Esophagus squamous epithelium (tissue), 5 donors: ENCODE data around the gene SGO1. TPM values are rescaled to one million over a fixed set of nuclear protein-coding genes. Genes with fewer than 3 reads are reported as not detected.
"Not testable (repeated sequence)": the region's sequence is repeated elsewhere in the genome, so short reads cannot be mapped to it uniquely, and the experiment has no call there.

Experiments
- DNase-seq: peaks from one replicate; lab custom pipeline; 2025; lab: John Stamatoyannopoulos, UW
- H3K27ac ChIP-seq, 4 donors: fragments of 200-600 bp; sonication (generic); one replicate each; pipeline ENCODE4 v1.5.1; 2016 to 2019; ENCODE audit warnings: mild to moderate bottlenecking in 1 of 4
- H3K27me3 ChIP-seq, 4 donors: fragments of 200-600 bp; sonication (generic); 1 replicate in 3 of 4; 2 replicates in 1 of 4; pipeline versions ENCODE4 v1.5.1 to v1.6.0; 2017 to 2021; ENCODE audit warnings: antibody characterized with exemption in 1 of 4
- H3K36me3 ChIP-seq, 3 donors: fragments of 200-600 bp; sonication (generic); one replicate each; pipeline ENCODE4 v1.5.1; 2016 to 2019
- H3K4me1 ChIP-seq, 3 donors: fragments of 200-600 bp; sonication (generic); one replicate each; pipeline ENCODE4 v1.5.1; 2017 to 2019
- H3K4me3 ChIP-seq, 4 donors: fragments of 200-600 bp; sonication (generic); 1 replicate in 3 of 4; 2 replicates in 1 of 4; pipeline ENCODE4 v1.5.1; 2016 to 2019; ENCODE audit warnings: mild to moderate bottlenecking in 2 of 4, moderate library complexity in 1 of 4
- H3K9me3 ChIP-seq, 3 donors: fragments of 200-600 bp; sonication (generic); one replicate each; pipeline ENCODE4 v1.5.1; 2016 to 2019
- CTCF ChIP-seq, 6 experiments: fragments of 450-650 bp in 4 of 6; fragments of 200-600 bp in 2 of 6; sonication (generic) in 2 of 6; IDR thresholded peaks; one replicate each; pipeline ENCODE4 v1.5.1; 2016 to 2019; ENCODE audit warnings: antibody characterized with exemption in 6 of 6, mild to moderate bottlenecking in 4 of 6, moderate library complexity in 4 of 6
- POLR2A ChIP-seq, 4 donors: fragments of 450-650 bp; IDR thresholded peaks; one replicate each; pipeline ENCODE4 v1.6.1; 2017; ENCODE audit warnings: antibody characterized with exemption in 4 of 4, mild to moderate bottlenecking in 4 of 4, moderate library complexity in 3 of 4
- WGBS, 2 donors: methylation state at CpG; one replicate each; pipeline ENCODE4 v1.1.5; 2018; 5-methylcytosine and 5-hydroxymethylcytosine counted together
- intact Hi-C: fragments of 100-400 bp; cut with DNase I; formaldehyde crosslinking; loops from one replicate; pipeline ENCODE4 v1.15.0; 2022
- total RNA-seq, 4 donors: library from RNA; depleted of rRNA; stranded (reverse); fragments of >200 nt; gene quantifications; one replicate each; pipeline ENCODE4 v1.1.0, GENCODE V29; 2016
- donor health status: DM: yes; HTN: yes; CAD: no.

SGO1 gene
- total RNA-seq, 4 donors from 2014 or later: 1.3 to 9.8 (median 5.7) TPM

- H3K36me3 ChIP-seq: no peaks in the 10 kb centered on the region
- intact Hi-C loops: no loop called here
- H3K4me1 ChIP-seq: peaks cover 0 to 11% (median 0%) of the 10 kb centered on the region in 3 donors
- H3K4me3 ChIP-seq: no peak overlapping the region
- no peaks in the 10 kb centered on the region for H3K27me3 ChIP-seq
- H3K9me3 ChIP-seq: no peaks in the 10 kb centered on the region
- no peak for DNase-seq
- 17 to 24% methylated on average over 2 of the region's 2 CpGs for WGBS, 2 donors
- TF ChIP-seq POLR2A (IDR thresholded peaks at IDR 0.05): no peak
- TF ChIP-seq CTCF (IDR thresholded peaks at IDR 0.05): peak in 3 of 6 experiments; percentile 15 to 46 (median 35)
- H3K27ac ChIP-seq: no peak overlapping the region
Observed at GRCh38 chr3:20225769-20226168, 39.8 kb upstream of the SGO1 start.

- Histone ChIP-seq H3K4me1 (peaks cover 0 to 11% (median 0%) of the 10 kb centered on the region in 3 donors), H3K4me3 (no peak overlapping the region), H3K36me3 (no peaks in the 10 kb centered on the region), H3K9me3 (no peaks in the 10 kb centered on the region), H3K27me3 (no peaks in the 10 kb centered on the region), H3K27ac (no peak overlapping the region)
- no peak for DNase-seq
- WGBS, 2 donors: 78 to 89% methylated on average over 2 of the region's 2 CpGs
- TF ChIP-seq CTCF (IDR thresholded peaks at IDR 0.05) (no peak), POLR2A (IDR thresholded peaks at IDR 0.05) (no peak)
- intact Hi-C loops: no loop called here
Observed at GRCh38 chr3:20222274-20222673, 36.3 kb upstream of the SGO1 start.

- DNase-seq: no peak
- Histone ChIP-seq H3K27me3 (no peaks in the 10 kb centered on the region), H3K36me3 (no peaks in the 10 kb centered on the region), H3K27ac (no peak overlapping the region), H3K4me1 (peaks cover 0 to 2% (median 0%) of the 10 kb centered on the region in 3 donors), H3K9me3 (no peaks in the 10 kb centered on the region), H3K4me3 (no peak overlapping the region)
- intact Hi-C loops: no loop called here
- TF ChIP-seq CTCF (IDR thresholded peaks at IDR 0.05) (no peak), POLR2A (IDR thresholded peaks at IDR 0.05) (no peak)
- 45 to 58% methylated on average over 3 of the region's 3 CpGs for WGBS, 2 donors
Observed at GRCh38 chr3:20218215-20218614, 32.2 kb upstream of the SGO1 start.

- Histone ChIP-seq H3K4me1 (no peaks in the 10 kb centered on the region), H3K9me3 (no peaks in the 10 kb centered on the region), H3K36me3 (no peaks in the 10 kb centered on the region), H3K27me3 (no peaks in the 10 kb centered on the region), H3K27ac (no peak overlapping the region), H3K4me3 (no peak overlapping the region)
- TF ChIP-seq POLR2A (IDR thresholded peaks at IDR 0.05) (no peak), CTCF (IDR thresholded peaks at IDR 0.05) (no peak)
- intact Hi-C loops: no loop called here
- no peak for DNase-seq
- WGBS, 2 donors: 82 to 85% methylated on average over 4 of the region's 4 CpGs
Observed at GRCh38 chr3:20215636-20216035, 29.6 kb upstream of the SGO1 start.

GRCh38 chr3:20213491-20213890 lies 27.5 kb upstream of the SGO1 start:
- intact Hi-C loops, H3K9me3 ChIP-seq, H3K4me1 ChIP-seq, H3K36me3 ChIP-seq, H3K4me3 ChIP-seq, H3K27me3 ChIP-seq, DNase-seq, H3K27ac ChIP-seq: not testable (repeated sequence)
- 50 to 86% methylated on average over 1 of the region's 1 CpG for WGBS, 2 donors

GRCh38 chr3:20207945-20208344 lies 21.9 kb upstream of the SGO1 start:
- H3K27ac ChIP-seq, H3K36me3 ChIP-seq, H3K4me1 ChIP-seq, H3K9me3 ChIP-seq, intact Hi-C loops, H3K27me3 ChIP-seq, DNase-seq, H3K4me3 ChIP-seq: not testable (repeated sequence)
- 78 to 82% methylated on average over 2 of the region's 2 CpGs for WGBS, 2 donors

- intact Hi-C loops: not testable (repeated sequence)
Observed at GRCh38 chr3:20205898-20206297, 19.9 kb upstream of the SGO1 start.

More at GRCh38 chr3:20205898-20206297, 19.9 kb upstream of the SGO1 start:
- not testable (repeated sequence) for H3K36me3 ChIP-seq, H3K4me3 ChIP-seq, DNase-seq, H3K9me3 ChIP-seq, H3K4me1 ChIP-seq, H3K27ac ChIP-seq, H3K27me3 ChIP-seq
